ENCODE data around the gene ADGRL3. TPM values are rescaled to one million over a fixed set of nuclear protein-coding genes. Genes with fewer than 3 reads are reported as not detected.
A peak's percentile ranks its signal among the peaks of the same experiment; 100 is the strongest.

The ADGRL3 gene
- total RNA-seq, 1 donor from 2014 or later: 44.8 TPM

DNA sequence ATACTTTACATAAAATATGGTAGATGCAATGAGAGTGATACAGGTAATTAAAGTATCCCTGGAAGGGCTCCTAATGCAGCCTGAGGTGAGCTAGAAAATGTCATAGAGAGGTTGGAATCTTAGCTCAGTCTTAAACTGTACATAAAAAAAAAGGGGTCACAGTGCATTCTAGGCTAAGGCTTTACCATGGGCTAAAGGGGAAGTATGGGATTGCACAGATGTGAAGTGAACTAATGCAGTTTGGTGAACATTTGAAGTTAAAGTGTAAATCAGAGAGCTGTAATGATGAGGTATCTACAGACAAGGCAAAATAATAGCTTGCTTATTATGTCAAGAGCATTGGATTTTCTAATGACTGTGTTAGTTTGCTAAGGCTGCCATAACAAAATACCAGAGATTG lies 405.9 kb downstream of the ADGRL3 start:
- no peaks in the 10 kb centered on the region for H3K4me1 Mint-ChIP-seq (ENCODE audit: unreplicated experiment)
- H3K36me3 Mint-ChIP-seq (ENCODE audit: low read depth, unreplicated experiment): no peaks in the 10 kb centered on the region
- no peak for DNase-seq (ENCODE audit: low spot score)
- TF ChIP-seq, protein P1, sequence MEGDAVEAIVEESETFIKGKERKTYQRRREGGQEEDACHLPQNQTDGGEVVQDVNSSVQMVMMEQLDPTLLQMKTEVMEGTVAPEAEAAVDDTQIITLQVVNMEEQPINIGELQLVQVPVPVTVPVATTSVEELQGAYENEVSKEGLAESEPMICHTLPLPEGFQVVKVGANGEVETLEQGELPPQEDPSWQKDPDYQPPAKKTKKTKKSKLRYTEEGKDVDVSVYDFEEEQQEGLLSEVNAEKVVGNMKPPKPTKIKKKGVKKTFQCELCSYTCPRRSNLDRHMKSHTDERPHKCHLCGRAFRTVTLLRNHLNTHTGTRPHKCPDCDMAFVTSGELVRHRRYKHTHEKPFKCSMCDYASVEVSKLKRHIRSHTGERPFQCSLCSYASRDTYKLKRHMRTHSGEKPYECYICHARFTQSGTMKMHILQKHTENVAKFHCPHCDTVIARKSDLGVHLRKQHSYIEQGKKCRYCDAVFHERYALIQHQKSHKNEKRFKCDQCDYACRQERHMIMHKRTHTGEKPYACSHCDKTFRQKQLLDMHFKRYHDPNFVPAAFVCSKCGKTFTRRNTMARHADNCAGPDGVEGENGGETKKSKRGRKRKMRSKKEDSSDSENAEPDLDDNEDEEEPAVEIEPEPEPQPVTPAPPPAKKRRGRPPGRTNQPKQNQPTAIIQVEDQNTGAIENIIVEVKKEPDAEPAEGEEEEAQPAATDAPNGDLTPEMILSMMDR (IDR thresholded peaks at IDR 0.05; ENCODE audit: unreplicated experiment): no peak
- H3K9me3 Mint-ChIP-seq (ENCODE audit: unreplicated experiment): no peaks in the 10 kb centered on the region
- no peak overlapping the region for H3K27ac Mint-ChIP-seq (ENCODE audit: unreplicated experiment)
- H3K4me3 Mint-ChIP-seq (ENCODE audit: unreplicated experiment): no peak overlapping the region
- no peaks in the 10 kb centered on the region for H3K27me3 Mint-ChIP-seq (ENCODE audit: unreplicated experiment)

- Mint-ChIP-seq H3K4me3 (ENCODE audit: unreplicated experiment) (no peak overlapping the region), H3K4me1 (ENCODE audit: unreplicated experiment) (no peaks in the 10 kb centered on the region), H3K27ac (ENCODE audit: unreplicated experiment) (no peak overlapping the region), H3K27me3 (ENCODE audit: unreplicated experiment) (no peaks in the 10 kb centered on the region), H3K36me3 (ENCODE audit: low read depth, unreplicated experiment) (no peaks in the 10 kb centered on the region), H3K9me3 (ENCODE audit: unreplicated experiment) (no peaks in the 10 kb centered on the region)
- no peak for DNase-seq (ENCODE audit: low spot score)
- TF ChIP-seq, protein P1 (IDR thresholded peaks at IDR 0.05; ENCODE audit: unreplicated experiment): no peak
Observed at GRCh38 chr4:61614231-61614630, 414.1 kb downstream of the ADGRL3 start.

- TF ChIP-seq, protein P1 (IDR thresholded peaks at IDR 0.05; ENCODE audit: unreplicated experiment): peak; percentile 10
- no peaks in the 10 kb centered on the region for H3K4me1 Mint-ChIP-seq (ENCODE audit: unreplicated experiment)
- H3K27me3 Mint-ChIP-seq (ENCODE audit: unreplicated experiment): peaks cover 3% of the 10 kb centered on the region
- H3K9me3 Mint-ChIP-seq (ENCODE audit: unreplicated experiment): no peaks in the 10 kb centered on the region
- DNase-seq (ENCODE audit: low spot score): no peak
- H3K36me3 Mint-ChIP-seq (ENCODE audit: low read depth, unreplicated experiment): no peaks in the 10 kb centered on the region
- no peak overlapping the region for H3K27ac Mint-ChIP-seq (ENCODE audit: unreplicated experiment)
- H3K4me3 Mint-ChIP-seq (ENCODE audit: unreplicated experiment): no peak overlapping the region
Observed at GRCh38 chr4:61619528-61619927, 419.4 kb downstream of the ADGRL3 start.

GRCh38 chr4:61628282-61628681 lies 428.2 kb downstream of the ADGRL3 start:
- TF ChIP-seq, protein P1 (IDR thresholded peaks at IDR 0.05; ENCODE audit: unreplicated experiment): no peak
- Mint-ChIP-seq H3K4me3 (ENCODE audit: unreplicated experiment) (no peak overlapping the region), H3K4me1 (ENCODE audit: unreplicated experiment) (no peaks in the 10 kb centered on the region), H3K27me3 (ENCODE audit: unreplicated experiment) (peaks cover 3% of the 10 kb centered on the region), H3K9me3 (ENCODE audit: unreplicated experiment) (no peaks in the 10 kb centered on the region), H3K27ac (ENCODE audit: unreplicated experiment) (no peak overlapping the region), H3K36me3 (ENCODE audit: low read depth, unreplicated experiment) (no peaks in the 10 kb centered on the region)
- DNase-seq (ENCODE audit: low spot score): no peak

DNA sequence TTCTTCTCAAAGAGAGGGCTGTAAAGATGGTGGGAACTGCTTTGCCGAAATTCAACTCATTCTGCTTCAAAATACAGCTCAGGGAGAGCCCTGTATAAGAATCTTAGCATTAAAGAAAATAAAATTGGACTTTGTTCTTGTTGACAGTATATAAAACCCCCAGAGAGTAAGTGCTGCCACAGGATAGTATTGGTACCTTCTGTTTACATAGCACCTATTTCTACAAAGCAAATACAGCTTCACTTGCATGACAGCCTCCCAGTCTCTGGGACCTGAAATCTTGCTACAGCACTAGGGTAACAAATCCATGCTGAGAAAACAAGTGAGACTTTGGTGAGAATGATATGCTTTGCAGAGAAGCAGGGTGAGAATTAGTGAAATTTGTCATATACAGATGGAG lies 428.6 kb downstream of the ADGRL3 start:
- no peak overlapping the region for H3K27ac Mint-ChIP-seq (ENCODE audit: unreplicated experiment)

More for the DNA sequence above, 428.6 kb downstream of the ADGRL3 start:
- no peaks in the 10 kb centered on the region for H3K9me3 Mint-ChIP-seq (ENCODE audit: unreplicated experiment)
- H3K4me3 Mint-ChIP-seq (ENCODE audit: unreplicated experiment): no peak overlapping the region
- TF ChIP-seq, protein P1 (IDR thresholded peaks at IDR 0.05; ENCODE audit: unreplicated experiment): no peak
- H3K4me1 Mint-ChIP-seq (ENCODE audit: unreplicated experiment): no peaks in the 10 kb centered on the region
- peaks cover 2% of the 10 kb centered on the region for H3K27me3 Mint-ChIP-seq (ENCODE audit: unreplicated experiment)
- no peaks in the 10 kb centered on the region for H3K36me3 Mint-ChIP-seq (ENCODE audit: low read depth, unreplicated experiment)
- no peak for DNase-seq (ENCODE audit: low spot score)

Data from endothelial cell (in vitro differentiated cells).